Measurements from ENCODE around the gene GALNT10.
"Not testable (repeated sequence)": the region's sequence is repeated elsewhere in the genome, so short reads cannot be mapped to it uniquely, and the experiment has no call there.

The GALNT10 gene

GRCh38 chr5:154190595-154191304 lies at the start of gene GALNT10:
TSS of gene GALNT10 (plus strand) at chr5:154190733. CDS start at chr5:154190867, 134 bp downstream.
- peak; percentile 86 for DNase-seq

- no peak for DNase-seq
Measured at GRCh38 chr5:154141745-154142221, 48.8 kb upstream of the GALNT10 start.

- no peak for DNase-seq
Measured at GRCh38 chr5:154143211-154143641, 47.3 kb upstream of the GALNT10 start.

GRCh38 chr5:154145268-154145667 lies 45.3 kb upstream of the GALNT10 start:
- no peak for DNase-seq

GRCh38 chr5:154146409-154146808 lies 44.1 kb upstream of the GALNT10 start:
- no peak for DNase-seq

GRCh38 chr5:154147666-154148065 lies 42.9 kb upstream of the GALNT10 start:
- no peak for DNase-seq

- DNase-seq: not testable (repeated sequence)
Measured at GRCh38 chr5:154150471-154150870, 40.1 kb upstream of the GALNT10 start.

GRCh38 chr5:154157483-154158378 lies 32.8 kb upstream of the GALNT10 start:
- no peak for DNase-seq

GRCh38 chr5:154158379-154158737 lies 32.2 kb upstream of the GALNT10 start:
- no peak for DNase-seq

- no peak for DNase-seq
Measured at GRCh38 chr5:154159343-154159742, 31.2 kb upstream of the GALNT10 start.

GRCh38 chr5:154162539-154163151 lies 27.9 kb upstream of the GALNT10 start:
- no peak for DNase-seq

- DNase-seq: no peak
Measured at GRCh38 chr5:154163327-154164248, 26.9 kb upstream of the GALNT10 start.

GRCh38 chr5:154164249-154164581 lies 26.3 kb upstream of the GALNT10 start:
- no peak for DNase-seq

- no peak for DNase-seq
Measured at GRCh38 chr5:154165886-154166285, 24.6 kb upstream of the GALNT10 start.

GRCh38 chr5:154166901-154167791 lies 23.4 kb upstream of the GALNT10 start:
- no peak for DNase-seq

- no peak for DNase-seq
Measured at GRCh38 chr5:154168395-154168794, 22.1 kb upstream of the GALNT10 start.

GRCh38 chr5:154172785-154173184 lies 17.7 kb upstream of the GALNT10 start:
- no peak for DNase-seq

- no peak for DNase-seq
Measured at GRCh38 chr5:154174091-154174490, 16.4 kb upstream of the GALNT10 start.

- no peak for DNase-seq
Measured at GRCh38 chr5:154176181-154176580, 14.4 kb upstream of the GALNT10 start.

GRCh38 chr5:154178661-154179060 lies 11.9 kb upstream of the GALNT10 start:
- peak; percentile 51 for DNase-seq

All from suppressor macrophage treated with lipopolysaccharide for 4 hours (primary cell).